Gastroesophageal sphincter (tissue), 3 donors: Measurements from ENCODE around the gene WNK4.

ENCODE experiments used
- CTCF ChIP-seq, 4 experiments: fragments of 200-600 bp in 2 of 4; fragments of 450-650 bp in 2 of 4; sonication (generic) in 1 of 4; IDR thresholded peaks; one replicate each; pipeline ENCODE4 v1.5.1; 2017 to 2019; ENCODE audit warnings: antibody characterized with exemption in 4 of 4, mild to moderate bottlenecking in 2 of 4, moderate library complexity in 2 of 4
- EP300 ChIP-seq: sonication (generic); formaldehyde crosslinking; IDR thresholded peaks from one replicate; pipeline ENCODE4 v1.6.1; 2017; ENCODE audit warnings: antibody characterized with exemption, mild to moderate bottlenecking
- POLR2A ChIP-seq, 2 donors: fragments of 450-650 bp; IDR thresholded peaks; one replicate each; pipeline ENCODE4 v1.6.1; 2017; ENCODE audit warnings: antibody characterized with exemption in 2 of 2, mild to moderate bottlenecking in 2 of 2, moderate library complexity in 1 of 2
- POLR2AphosphoS5 ChIP-seq: sonication (generic); formaldehyde crosslinking; IDR thresholded peaks from one replicate; pipeline ENCODE4 v1.6.1; 2017; ENCODE audit warnings: antibody characterized with exemption

GRCh38 chr17:42766124-42766523 is 14.3 kb upstream of the WNK4 start:
- TF ChIP-seq CTCF (IDR thresholded peaks at IDR 0.05) (no peak), POLR2A (IDR thresholded peaks at IDR 0.05) (no peak), EP300 (no peak), POLR2AphosphoS5 (no peak)
